Measurements from ENCODE around the gene RPS18. TPM values are rescaled to one million over a fixed set of nuclear protein-coding genes. Genes with fewer than 3 reads are reported as not detected.
A peak's percentile ranks its signal among the peaks of the same experiment; 100 is the strongest.

Gene RPS18
- total and polyA plus RNA-seq, 9 of the 15 experiments (the other 6 are each of a cell fraction or from before 2014, with no cell fraction given) = 5,023 to 17,516 (median 8,131) TPM

DNA sequence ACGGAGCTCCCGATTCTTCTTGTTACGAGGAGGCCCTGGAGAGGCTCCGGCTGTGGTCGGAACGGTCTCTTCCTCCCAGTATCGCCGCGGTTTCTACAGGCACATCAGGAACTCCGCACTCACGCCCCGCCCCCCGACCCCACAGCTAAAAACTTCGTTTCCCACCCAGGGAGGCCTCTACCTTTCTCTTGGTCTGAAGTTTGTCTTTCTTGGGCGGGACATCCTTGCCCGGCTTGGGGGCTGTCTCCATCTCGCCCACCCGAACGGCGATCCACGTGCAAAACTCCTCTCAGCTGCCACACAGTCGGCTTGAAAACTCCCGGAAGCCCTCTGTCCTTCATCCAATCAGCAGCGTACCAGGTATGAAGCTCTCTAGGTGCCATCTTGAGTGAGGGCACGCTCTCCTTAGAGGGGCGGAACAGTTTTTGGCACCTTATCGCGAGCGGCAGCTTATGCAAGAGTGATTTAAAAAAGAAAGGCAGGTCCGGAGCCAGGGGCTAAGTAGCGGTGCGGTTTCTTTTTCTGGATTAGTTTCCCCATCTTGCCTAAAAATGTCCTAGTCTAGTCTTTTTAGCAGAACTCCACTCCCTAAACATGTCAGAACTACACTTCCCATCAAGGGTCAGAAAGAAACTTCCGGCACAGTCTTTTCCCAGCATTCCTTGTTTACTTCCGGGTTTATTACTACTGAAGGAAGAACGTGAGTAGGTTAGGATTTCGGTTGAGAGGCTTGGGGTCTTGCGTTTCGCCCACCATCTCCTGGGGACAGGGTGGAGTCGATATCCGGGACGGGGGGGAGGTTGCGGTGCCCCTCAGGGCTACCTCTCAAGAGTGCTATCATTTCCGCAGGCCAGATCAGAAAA, 17.3 kb downstream of the RPS18 start, which contains the start of the genes PFDN6 and WDR46 (continued):
- TF ChIP-seq SMAD1 (IDR thresholded peaks at IDR 0.05; ENCODE audit: low read depth, low read length, partially characterized antibody) (peak; percentile 22), ZNF217 (CRISPR knock-in tag; IDR thresholded peaks at IDR 0.05) (no peak), RNF2 (IDR thresholded peaks at IDR 0.05) (no peak), GABPB2 (CRISPR knock-in tag; conservative IDR thresholded peaks at IDR 0.05) (no peak), SAFB (IDR thresholded peaks at IDR 0.05; ENCODE audit: borderline replicate concordance, low read depth, low read length) (no peak), OTX1 (CRISPR knock-in tag; IDR thresholded peaks at IDR 0.05) (peak; percentile 24; the same call in 1 of the 2 replicates), ZNF143 (CRISPR knock-in tag; IDR thresholded peaks at IDR 0.05) (peak; percentile 88), CC2D1A (IDR thresholded peaks at IDR 0.05) (no peak), HDAC2 (IDR thresholded peaks at IDR 0.05) (peak; percentile 98), E2F3 (CRISPR knock-in tag; IDR thresholded peaks at IDR 0.05) (no peak), GABPA (tag; conservative IDR thresholded peaks at IDR 0.05; ENCODE audit: low read depth) (peak; percentile 100), ZNF696 (CRISPR knock-in tag; conservative IDR thresholded peaks at IDR 0.05) (no peak), KLF1 (tag; IDR thresholded peaks at IDR 0.05) (no peak), ZNF551 (CRISPR knock-in tag; IDR thresholded peaks at IDR 0.05) (no peak), HNRNPUL1 (IDR thresholded peaks at IDR 0.05; ENCODE audit: low read length) (no peak), ZKSCAN8 (CRISPR knock-in tag; IDR thresholded peaks at IDR 0.05) (no peak), SMC3 (conservative IDR thresholded peaks at IDR 0.05; ENCODE audit: insufficient read depth, low read depth, low read length) (no peak), MYC (IDR thresholded peaks at IDR 0.05; ENCODE audit: low read depth, low read length) (peak; percentile 94), MYC (CRISPR knock-in tag; IDR thresholded peaks at IDR 0.05; ENCODE audit: borderline replicate concordance, low read depth) (no peak), TCF7 (IDR thresholded peaks at IDR 0.05; ENCODE audit: borderline replicate concordance) (no peak), FOXM1 (IDR thresholded peaks at IDR 0.05; ENCODE audit: low read depth) (no peak), FOXM1 (CRISPR knock-in tag; IDR thresholded peaks at IDR 0.05; ENCODE audit: low read depth) (no peak)
- TF ChIP-seq, protein P1, sequence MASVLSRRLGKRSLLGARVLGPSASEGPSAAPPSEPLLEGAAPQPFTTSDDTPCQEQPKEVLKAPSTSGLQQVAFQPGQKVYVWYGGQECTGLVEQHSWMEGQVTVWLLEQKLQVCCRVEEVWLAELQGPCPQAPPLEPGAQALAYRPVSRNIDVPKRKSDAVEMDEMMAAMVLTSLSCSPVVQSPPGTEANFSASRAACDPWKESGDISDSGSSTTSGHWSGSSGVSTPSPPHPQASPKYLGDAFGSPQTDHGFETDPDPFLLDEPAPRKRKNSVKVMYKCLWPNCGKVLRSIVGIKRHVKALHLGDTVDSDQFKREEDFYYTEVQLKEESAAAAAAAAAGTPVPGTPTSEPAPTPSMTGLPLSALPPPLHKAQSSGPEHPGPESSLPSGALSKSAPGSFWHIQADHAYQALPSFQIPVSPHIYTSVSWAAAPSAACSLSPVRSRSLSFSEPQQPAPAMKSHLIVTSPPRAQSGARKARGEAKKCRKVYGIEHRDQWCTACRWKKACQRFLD (CRISPR knock-in tag; IDR thresholded peaks at IDR 0.05) = peak; percentile 94
- TF ChIP-seq, protein P2, sequence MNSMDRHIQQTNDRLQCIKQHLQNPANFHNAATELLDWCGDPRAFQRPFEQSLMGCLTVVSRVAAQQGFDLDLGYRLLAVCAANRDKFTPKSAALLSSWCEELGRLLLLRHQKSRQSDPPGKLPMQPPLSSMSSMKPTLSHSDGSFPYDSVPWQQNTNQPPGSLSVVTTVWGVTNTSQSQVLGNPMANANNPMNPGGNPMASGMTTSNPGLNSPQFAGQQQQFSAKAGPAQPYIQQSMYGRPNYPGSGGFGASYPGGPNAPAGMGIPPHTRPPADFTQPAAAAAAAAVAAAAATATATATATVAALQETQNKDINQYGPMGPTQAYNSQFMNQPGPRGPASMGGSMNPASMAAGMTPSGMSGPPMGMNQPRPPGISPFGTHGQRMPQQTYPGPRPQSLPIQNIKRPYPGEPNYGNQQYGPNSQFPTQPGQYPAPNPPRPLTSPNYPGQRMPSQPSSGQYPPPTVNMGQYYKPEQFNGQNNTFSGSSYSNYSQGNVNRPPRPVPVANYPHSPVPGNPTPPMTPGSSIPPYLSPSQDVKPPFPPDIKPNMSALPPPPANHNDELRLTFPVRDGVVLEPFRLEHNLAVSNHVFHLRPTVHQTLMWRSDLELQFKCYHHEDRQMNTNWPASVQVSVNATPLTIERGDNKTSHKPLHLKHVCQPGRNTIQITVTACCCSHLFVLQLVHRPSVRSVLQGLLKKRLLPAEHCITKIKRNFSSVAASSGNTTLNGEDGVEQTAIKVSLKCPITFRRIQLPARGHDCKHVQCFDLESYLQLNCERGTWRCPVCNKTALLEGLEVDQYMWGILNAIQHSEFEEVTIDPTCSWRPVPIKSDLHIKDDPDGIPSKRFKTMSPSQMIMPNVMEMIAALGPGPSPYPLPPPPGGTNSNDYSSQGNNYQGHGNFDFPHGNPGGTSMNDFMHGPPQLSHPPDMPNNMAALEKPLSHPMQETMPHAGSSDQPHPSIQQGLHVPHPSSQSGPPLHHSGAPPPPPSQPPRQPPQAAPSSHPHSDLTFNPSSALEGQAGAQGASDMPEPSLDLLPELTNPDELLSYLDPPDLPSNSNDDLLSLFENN (IDR thresholded peaks at IDR 0.05; ENCODE audit: low read depth in 2 of 2, low read length in 2 of 2) = no peak

All from K562 (cell line).